ENCODE measurements around the gene OTUD7B. TPM values are rescaled to one million over a fixed set of nuclear protein-coding genes. Genes with fewer than 3 reads are reported as not detected.

The OTUD7B gene
- total and polyA plus RNA-seq, 10 of the 15 experiments (the other 5 are each of a cell fraction or from before 2014, with no cell fraction given), result 1.7 to 24.9 (median 6.6) TPM

GRCh38 chr1:149995927-149996326 lies 14.6 kb downstream of the OTUD7B start (continued):
- TF ChIP-seq E2F8 (IDR thresholded peaks at IDR 0.05; ENCODE audit: low read depth, partially characterized antibody) (no peak), IKZF2 (IDR thresholded peaks at IDR 0.05) (peak in 1 of 2 experiments; percentile 38; a peak in 1 of 4 replicates), CREM (IDR thresholded peaks at IDR 0.05; ENCODE audit: low read depth) (peak; percentile 47; the same call in 1 of the 2 replicates), ATF3 (IDR thresholded peaks at IDR 0.05; ENCODE audit: borderline replicate concordance, extremely low read depth, low read depth, low read length) (no peak), NBN (IDR thresholded peaks at IDR 0.05) (no peak), BCL11A (IDR thresholded peaks at IDR 0.05; ENCODE audit: low read depth, low read length) (no peak), ZNF622 (IDR thresholded peaks at IDR 0.05) (no peak), NRF1 (conservative IDR thresholded peaks at IDR 0.05; ENCODE audit: low read depth, low read length) (no peak), STAT1 (conservative IDR thresholded peaks at IDR 0.05) (no peak), JUND (IDR thresholded peaks at IDR 0.05; ENCODE audit: low read depth, low read length) (no peak)

GRCh38 chr1:149993764-149994163 lies 16.8 kb downstream of the OTUD7B start:
- no peak for ATAC-seq
- H3K9ac ChIP-seq (ENCODE audit: control insufficient read depth, insufficient read depth, low read length), result no peak overlapping the region
- ChIA-PET RAD21 (ENCODE audit: unreplicated experiment) (no interaction called here), SMC1A (ENCODE audit: uncharacterized antibody, unreplicated experiment) (interaction anchor here (1.1 kb wide), 1 partner anchor 172 kb away, joined by 3 read pairs; no protein-coding TSS in a partner anchor), POLR2A (interaction anchor here (0.7 kb wide), 2 partner anchors 31 to 150 kb away, joined by 3 to 5 read pairs; no protein-coding TSS in a partner anchor), CTCF (no interaction called here)
- H2AFZ ChIP-seq (ENCODE audit: control insufficient read depth, low read depth, low read length), result no peak overlapping the region
- no peaks in the 10 kb centered on the region for H3K9me3 ChIP-seq (replicated peaks; ENCODE audit: control insufficient read depth, insufficient read depth, low read length)
- H4K20me1 ChIP-seq (ENCODE audit: control insufficient read depth, insufficient read depth), result no peaks in the 10 kb centered on the region
- peaks cover 4% of the 10 kb centered on the region for H3K79me2 ChIP-seq (ENCODE audit: control insufficient read depth, insufficient read depth, low read length)
- H3K4me1 ChIP-seq (ENCODE audit: control insufficient read depth, insufficient read depth, low read length), result peaks cover 22% of the 10 kb centered on the region; the same call in 1 of the 2 replicates
- in situ Hi-C loops (cut with MboI) (no loop called here), intact Hi-C loops (cut with micrococcal nuclease; ENCODE audit: unreplicated experiment) (no loop called here)
- no peak overlapping the region for H3K4me3 ChIP-seq
- H3K36me3 ChIP-seq (ENCODE audit: control insufficient read depth in 2 of 2, insufficient read depth in 2 of 2, low read length in 1 of 2), result peaks cover 0 to 4% of the 10 kb centered on the region in 2 experiments; a peak in 3 of 4 replicates
- FAIRE-seq, result no peak
- no peak overlapping the region for H3K27ac ChIP-seq (ENCODE audit: control insufficient read depth, insufficient read depth)
- BruUV-seq (replicated peaks), result no TSS peak
- DNase-seq (ENCODE audit: low read depth, low spot score), result no peak
- H3K4me2 ChIP-seq (ENCODE audit: control insufficient read depth, insufficient read depth), result no peak overlapping the region
- H3K27me3 ChIP-seq (replicated peaks in 1 of 2; ENCODE audit: control insufficient read depth in 2 of 2, insufficient read depth in 2 of 2, low read length in 1 of 2), result no peaks in the 10 kb centered on the region
- TF ChIP-seq MXI1 (IDR thresholded peaks at IDR 0.05; ENCODE audit: low read depth, low read length), result no peak
- no peak for TF ChIP-seq SMARCA5 (IDR thresholded peaks at IDR 0.05)
- TF ChIP-seq RELB (IDR thresholded peaks at IDR 0.05; ENCODE audit: low read depth), result no peak
- no peak for TF ChIP-seq NBN (IDR thresholded peaks at IDR 0.05)
- TF ChIP-seq E4F1 (IDR thresholded peaks at IDR 0.05; ENCODE audit: borderline replicate concordance, partially characterized antibody), result no peak
- TF ChIP-seq PBX3 (IDR thresholded peaks at IDR 0.05; ENCODE audit: insufficient replicate concordance, low read depth, low read length), result no peak
- no peak for TF ChIP-seq BRCA1 (IDR thresholded peaks at IDR 0.05; ENCODE audit: low read depth, low read length)
